MV-4-11 (cell line): ENCODE data around the gene NUDCD2.
A peak's percentile ranks its signal among the peaks of the same experiment; 100 is the strongest.
"Not testable (repeated sequence)": the region's sequence is repeated elsewhere in the genome, so short reads cannot be mapped to it uniquely, and the experiment has no call there.

Source experiments
- DNase-seq: peaks from one replicate; lab custom pipeline; 2025; lab: John Stamatoyannopoulos, UW

NUDCD2 gene

DNA sequence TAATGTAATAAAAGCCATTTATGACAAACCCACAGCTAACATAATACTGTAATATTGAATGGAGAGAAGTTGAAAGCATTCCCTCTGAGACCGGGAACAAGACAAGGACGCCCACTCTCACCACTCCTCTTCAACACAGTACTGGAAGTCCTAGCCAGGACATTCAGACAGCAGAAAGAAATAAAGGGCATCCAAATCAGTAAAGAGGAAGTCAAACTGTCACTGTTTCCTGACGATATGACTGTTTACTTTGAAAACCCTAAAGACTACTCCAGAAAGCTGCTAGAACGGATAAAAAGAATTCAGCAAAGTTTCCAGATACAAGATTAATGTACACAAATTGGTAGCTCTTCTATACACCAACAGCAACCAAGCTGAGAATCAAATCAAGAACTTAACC is 33.8 kb downstream of the NUDCD2 start:
- DNase-seq = peak; percentile 49

- no peak for DNase-seq
These were observed 35.1 kb downstream of the NUDCD2 start for GRCh38 chr5:163424836-163425235.

DNA sequence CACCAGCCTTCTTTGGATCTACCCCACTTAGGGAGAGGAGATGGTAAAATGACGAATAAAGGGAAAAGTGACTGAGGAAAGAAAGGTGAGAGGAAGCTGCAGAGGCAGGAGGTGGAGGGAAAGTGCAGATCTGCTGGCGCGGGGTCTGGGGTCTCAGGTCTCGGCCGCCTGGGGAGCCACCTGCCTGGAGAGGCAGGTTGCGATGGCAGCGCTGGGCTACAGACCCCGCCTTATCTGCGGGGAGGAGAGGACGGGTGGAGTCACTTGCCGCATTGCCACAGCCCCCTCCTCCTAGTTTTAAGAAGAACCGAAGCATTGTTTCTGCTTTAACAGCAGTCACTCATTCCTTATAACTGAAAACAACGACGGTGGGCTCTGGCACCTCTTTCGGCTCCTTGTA is 44.2 kb downstream of the NUDCD2 start:
- not testable (repeated sequence) for DNase-seq

GRCh38 chr5:163410505-163410904 is 49.4 kb downstream of the NUDCD2 start:
- peak; percentile 41 for DNase-seq

GRCh38 chr5:163409384-163409783 is 50.5 kb downstream of the NUDCD2 start:
- no peak for DNase-seq

DNA sequence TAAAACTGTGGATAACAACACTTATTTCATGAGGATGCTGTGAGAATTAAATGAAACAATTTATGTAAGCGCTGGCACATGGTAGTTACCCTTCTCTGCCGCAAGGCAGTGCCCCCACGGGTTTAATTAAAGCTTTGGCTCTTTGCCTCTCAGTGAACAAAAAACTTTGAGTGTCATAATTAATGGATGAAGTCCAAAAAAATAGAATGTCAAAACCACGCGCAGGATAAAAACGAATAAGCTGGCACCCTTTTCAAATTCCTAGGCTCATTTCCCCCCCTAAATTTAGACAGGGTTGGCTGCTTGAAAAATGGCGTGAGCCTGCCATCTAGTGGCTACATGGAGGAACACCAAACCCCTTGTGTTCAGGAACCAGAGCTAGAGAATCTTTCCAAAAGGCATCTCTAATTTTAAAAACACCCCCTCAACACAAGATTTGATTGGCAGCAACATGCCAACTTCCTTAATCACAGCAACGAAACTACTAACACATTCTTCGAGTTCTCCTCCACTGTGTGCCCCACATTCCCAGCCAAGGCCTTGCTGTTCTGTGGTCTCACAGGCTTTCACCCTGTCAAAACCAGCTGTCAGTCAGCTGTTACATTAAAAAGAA is 51.5 kb downstream of the NUDCD2 start:
- DNase-seq = peak; percentile 61

- DNase-seq = peak; percentile 50
These were observed 52.8 kb downstream of the NUDCD2 start for GRCh38 chr5:163407034-163407655.

- no peak for DNase-seq
These were observed 55.3 kb downstream of the NUDCD2 start for GRCh38 chr5:163404364-163405173.

DNA sequence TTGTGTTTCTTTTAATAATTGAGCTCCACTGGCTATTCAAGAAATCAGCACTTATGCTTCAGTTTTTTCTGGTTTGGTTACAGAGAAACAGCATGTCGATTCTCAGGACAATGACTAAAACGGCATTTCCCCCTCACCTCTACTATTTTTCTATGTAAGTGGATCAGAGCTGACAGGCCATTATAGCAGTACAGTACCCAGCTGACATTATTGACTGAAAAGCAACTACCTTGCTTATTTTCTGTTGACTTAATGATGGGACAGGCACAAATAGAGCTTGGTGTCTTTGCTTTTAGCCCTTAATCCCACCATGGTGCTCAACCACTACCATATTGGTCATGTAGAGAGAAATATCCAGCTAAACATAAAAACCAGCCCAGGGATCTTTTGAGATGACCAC is 57.9 kb downstream of the NUDCD2 start:
- DNase-seq = no peak

- no peak for DNase-seq
These were observed 58.6 kb downstream of the NUDCD2 start for GRCh38 chr5:163401271-163401670.

DNA sequence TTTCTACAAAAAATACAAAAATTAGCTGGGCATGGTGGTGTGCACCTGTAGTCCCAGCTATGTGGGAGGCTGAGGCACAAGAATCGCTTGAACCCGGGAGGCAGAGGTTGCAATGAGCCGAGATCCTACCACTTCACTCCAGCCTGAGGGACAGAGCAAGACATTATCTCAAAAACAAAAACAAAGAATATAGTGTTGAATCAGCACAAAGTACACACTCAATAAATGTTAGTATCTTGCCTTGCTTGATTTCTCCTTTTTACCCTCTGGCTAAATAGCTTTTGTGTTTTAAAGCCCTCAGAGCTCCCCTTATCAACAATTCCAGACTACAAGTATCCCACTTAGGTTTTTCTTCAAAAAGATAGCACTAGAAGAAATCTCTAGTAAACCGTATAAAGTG is 60.0 kb downstream of the NUDCD2 start:
- DNase-seq = no peak

DNA sequence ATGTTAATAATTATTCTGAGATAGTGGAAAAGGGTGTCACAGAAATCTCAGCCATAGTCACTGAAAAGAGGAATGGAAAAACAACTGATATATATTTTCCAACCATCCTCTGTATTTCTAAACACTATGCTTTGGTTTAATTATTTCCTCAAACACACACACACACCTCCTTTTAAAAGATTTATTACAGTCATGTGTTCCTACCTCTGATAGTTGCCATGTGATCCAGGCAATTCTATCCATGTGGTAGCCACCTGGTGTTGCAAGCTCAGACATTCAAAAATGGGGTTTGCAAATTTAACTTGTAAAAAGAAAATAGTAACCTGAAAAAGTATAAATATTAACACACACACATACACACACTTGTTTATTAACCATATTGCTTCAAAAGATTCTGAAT is 62.5 kb downstream of the NUDCD2 start:
- DNase-seq = no peak

GRCh38 chr5:163396818-163397340 is 63.0 kb downstream of the NUDCD2 start:
- DNase-seq = peak; percentile 86
